Measurements from ENCODE around the gene ATF4. TPM values are rescaled to one million over a fixed set of nuclear protein-coding genes. Genes with fewer than 3 reads are reported as not detected.

ATF4 gene
- total and polyA plus RNA-seq, 2 of the 13 experiments (the other 11 are each of a cell fraction or from before 2014, with no cell fraction given) = 486 to 1,297 TPM

- TF ChIP-seq MLXIP (CRISPR knock-in tag; IDR thresholded peaks at IDR 0.05; ENCODE audit: borderline replicate concordance) (peak; percentile 68; the same call in 1 of the 2 replicates), KAT7 (CRISPR knock-in tag; IDR thresholded peaks at IDR 0.05; ENCODE audit: borderline replicate concordance) (no peak), ZNF263 (CRISPR knock-in tag; IDR thresholded peaks at IDR 0.05) (peak; percentile 50; the same call in 1 of the 2 replicates), MIER2 (CRISPR knock-in tag; IDR thresholded peaks at IDR 0.05) (peak; percentile 98), CENPX (CRISPR knock-in tag; IDR thresholded peaks at IDR 0.05) (no peak), HOXA7 (CRISPR knock-in tag; IDR thresholded peaks at IDR 0.05) (0 out of 2 replicates have a peak, but pooled peaks have one; percentile 63), TMF1 (CRISPR knock-in tag; IDR thresholded peaks at IDR 0.05; ENCODE audit: low read depth) (0 out of 2 replicates have a peak, but pooled peaks have one; percentile 57), MYC (CRISPR knock-in tag; IDR thresholded peaks at IDR 0.05; ENCODE audit: borderline replicate concordance) (no peak; the same call in 1 of the 2 replicates), JUND (CRISPR knock-in tag; IDR thresholded peaks at IDR 0.05) (no peak), ELF3 (CRISPR knock-in tag; IDR thresholded peaks at IDR 0.05) (peak; percentile 47), PCBP1 (IDR thresholded peaks at IDR 0.05; ENCODE audit: borderline replicate concordance, low read depth, low read length) (0 out of 2 replicates have a peak, but pooled peaks have one; percentile 34), ZNF761 (CRISPR knock-in tag; conservative IDR thresholded peaks at IDR 0.05) (no peak), CCDC6 (CRISPR knock-in tag; IDR thresholded peaks at IDR 0.05) (peak; percentile 35; the same call in 1 of the 2 replicates), SATB2 (CRISPR knock-in tag; IDR thresholded peaks at IDR 0.05) (peak; percentile 77; the same call in 1 of the 2 replicates), NAIF1 (CRISPR knock-in tag; IDR thresholded peaks at IDR 0.05; ENCODE audit: borderline replicate concordance) (no peak), AHR (CRISPR knock-in tag; IDR thresholded peaks at IDR 0.05) (peak; percentile 80; the same call in 1 of the 2 replicates), ZNF710 (CRISPR knock-in tag; IDR thresholded peaks at IDR 0.05; ENCODE audit: borderline replicate concordance) (no peak), ZXDC (CRISPR knock-in tag; IDR thresholded peaks at IDR 0.05) (no peak), ZNF772 (CRISPR knock-in tag; IDR thresholded peaks at IDR 0.05) (peak; percentile 36; the same call in 1 of the 2 replicates), CBFB (CRISPR knock-in tag; IDR thresholded peaks at IDR 0.05) (no peak), ZNF296 (CRISPR knock-in tag; conservative IDR thresholded peaks at IDR 0.05) (no peak; the same call in 1 of the 2 replicates), RCOR2 (CRISPR knock-in tag; IDR thresholded peaks at IDR 0.05) (no peak), ZNF362 (CRISPR knock-in tag; IDR thresholded peaks at IDR 0.05; ENCODE audit: borderline replicate concordance) (no peak)
These were observed 41.9 kb upstream of the ATF4 start (continued) for GRCh38 chr22:39478441-39478850.

Measured in HepG2 (cell line).